ENCODE data around the gene TPO. TPM values are rescaled to one million over a fixed set of nuclear protein-coding genes. Genes with fewer than 3 reads are reported as not detected.

The TPO gene
- total RNA-seq, 2 donors from 2014 or later: not detected

DNA sequence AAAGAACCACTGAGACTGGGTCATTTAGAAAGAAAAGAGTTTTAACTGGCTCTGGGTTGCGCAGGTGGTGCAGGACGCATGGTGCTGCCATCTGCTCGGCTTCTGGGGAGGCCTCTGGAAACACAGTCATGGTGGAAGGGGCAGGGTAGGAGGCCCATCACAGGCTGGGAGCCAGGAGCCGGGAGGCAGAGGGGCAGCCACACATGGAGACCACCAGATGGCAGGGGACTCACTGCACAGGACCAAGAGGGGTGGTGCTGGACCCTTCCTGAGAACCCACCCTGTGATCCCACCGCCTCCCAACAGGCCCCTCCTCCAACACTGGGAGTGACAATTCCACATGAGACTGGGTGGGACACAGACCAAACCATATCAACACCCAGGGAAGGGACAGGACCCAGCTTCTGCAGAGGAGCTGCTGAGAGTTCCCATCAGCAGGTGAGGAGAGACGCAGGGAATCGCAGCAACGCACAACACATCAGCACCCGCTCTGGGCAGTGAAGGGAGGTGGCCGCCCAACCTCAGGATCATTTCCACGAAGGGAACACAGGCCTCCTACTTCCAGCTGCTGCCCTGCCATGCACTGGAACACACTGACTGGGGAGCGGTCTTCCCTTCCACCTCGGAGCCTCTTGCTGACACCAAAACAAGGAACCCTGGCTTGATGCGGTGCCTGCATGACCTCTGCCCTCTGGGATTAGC, 130.7 kb downstream of the TPO start:
- ATAC-seq (replicated peaks in 1 of 2) (no peak), DNase-seq (no peak)
- H3K27ac Mint-ChIP-seq: no peak overlapping the region
- no peaks in the 10 kb centered on the region for H3K9me3 Mint-ChIP-seq
- no peaks in the 10 kb centered on the region for H3K27me3 Mint-ChIP-seq (ENCODE audit: low read depth)
- peaks cover 7% of the 10 kb centered on the region for H3K4me1 Mint-ChIP-seq (ENCODE audit: low read depth)
- no peaks in the 10 kb centered on the region for H3K36me3 Mint-ChIP-seq (ENCODE audit: insufficient read depth in 2 of 2)
- no peak overlapping the region for H3K4me3 Mint-ChIP-seq

DNA sequence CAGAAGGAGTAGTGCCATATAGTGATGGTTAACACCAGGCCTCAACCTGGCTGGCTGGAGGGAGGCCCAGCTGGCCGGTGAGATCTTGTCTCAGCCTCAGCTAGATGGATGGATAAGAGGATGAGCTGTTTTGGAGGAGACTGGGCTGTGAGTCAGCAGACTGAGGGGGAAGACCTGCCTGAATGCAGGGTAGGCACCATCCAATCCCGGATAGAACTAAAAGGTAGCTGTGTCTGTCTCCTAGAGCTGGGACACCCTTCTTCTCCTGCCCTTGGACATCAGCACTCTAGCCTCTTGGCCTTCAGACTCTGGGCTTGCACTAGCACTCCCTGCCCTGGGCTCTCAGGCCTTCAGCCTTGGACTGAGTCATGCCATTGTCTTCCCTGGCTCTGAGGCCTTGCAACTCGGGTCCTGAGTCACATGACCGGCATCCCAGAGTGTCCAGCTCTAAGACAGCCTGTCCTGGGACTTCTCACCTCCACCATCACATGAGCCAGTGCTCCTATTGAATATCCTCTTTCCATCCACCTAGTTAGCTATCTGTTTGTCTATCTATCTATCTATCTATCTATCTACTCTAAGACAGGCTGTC, 131.3 kb downstream of the TPO start:
- Mint-ChIP-seq H3K27ac (no peak overlapping the region), H3K9me3 (no peaks in the 10 kb centered on the region), H3K4me1 (ENCODE audit: low read depth) (peaks cover 7% of the 10 kb centered on the region), H3K27me3 (ENCODE audit: low read depth) (no peaks in the 10 kb centered on the region), H3K4me3 (no peak overlapping the region), H3K36me3 (ENCODE audit: insufficient read depth in 2 of 2) (no peaks in the 10 kb centered on the region)
- ATAC-seq (replicated peaks in 1 of 2): no peak
- no peak for DNase-seq

GRCh38 chr2:1546023-1546591, 132.8 kb downstream of the TPO start:
- H3K36me3 Mint-ChIP-seq (ENCODE audit: insufficient read depth in 2 of 2): no peaks in the 10 kb centered on the region
- no peak overlapping the region for H3K4me3 Mint-ChIP-seq
- peaks cover 7% of the 10 kb centered on the region for H3K4me1 Mint-ChIP-seq (ENCODE audit: low read depth)
- H3K27me3 Mint-ChIP-seq (ENCODE audit: low read depth): no peaks in the 10 kb centered on the region
- DNase-seq (peak; percentile 20 to 36), ATAC-seq (replicated peaks in 1 of 2) (no peak)
- no peak overlapping the region for H3K27ac Mint-ChIP-seq
- no peaks in the 10 kb centered on the region for H3K9me3 Mint-ChIP-seq

- Mint-ChIP-seq H3K27ac (no peak overlapping the region), H3K4me3 (no peak overlapping the region), H3K9me3 (no peaks in the 10 kb centered on the region), H3K36me3 (ENCODE audit: insufficient read depth in 2 of 2) (no peaks in the 10 kb centered on the region), H3K27me3 (ENCODE audit: low read depth) (no peaks in the 10 kb centered on the region), H3K4me1 (ENCODE audit: low read depth) (peaks cover 7% of the 10 kb centered on the region)
- no peak for DNase-seq
- no peak for ATAC-seq (replicated peaks in 1 of 2)
These were observed 133.6 kb downstream of the TPO start for GRCh38 chr2:1546901-1547300.

DNA sequence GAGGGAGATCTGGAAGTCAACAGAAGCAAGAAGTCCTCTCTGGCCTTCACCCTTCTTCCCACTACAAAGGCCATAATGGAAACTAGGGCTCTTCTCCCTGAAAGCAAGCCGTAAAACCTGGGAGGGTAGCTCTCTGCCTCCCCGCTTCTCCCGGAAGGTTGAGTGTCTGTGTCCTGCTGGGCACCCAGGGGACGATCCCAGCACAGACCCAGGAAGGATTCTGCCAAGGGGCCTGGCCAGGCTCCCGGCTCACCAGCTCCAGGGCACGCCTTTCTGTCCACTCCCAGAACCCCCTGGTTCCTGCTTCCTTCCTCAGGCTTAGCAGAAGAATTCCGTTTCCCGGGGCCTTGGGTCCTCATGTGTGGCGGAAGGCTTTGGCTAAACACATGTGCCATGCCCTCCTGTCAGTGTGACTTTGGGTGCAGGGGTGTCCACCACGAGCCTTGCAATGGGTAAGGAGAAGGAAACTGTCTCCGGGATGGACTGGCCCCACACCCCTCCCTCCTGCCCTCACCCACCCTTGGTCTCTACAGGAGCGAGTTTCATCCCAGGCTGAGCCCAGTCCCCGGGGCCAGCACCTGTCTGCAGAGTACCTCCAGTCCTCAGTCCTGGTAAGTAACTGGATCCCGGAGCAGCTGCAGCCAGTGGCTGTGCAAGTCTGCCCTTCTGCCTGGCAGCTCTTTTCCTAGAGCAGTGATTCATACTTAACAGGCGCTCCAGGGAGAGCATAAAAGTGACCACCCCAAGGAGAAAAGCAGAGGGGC, 135.8 kb downstream of the TPO start:
- DNase-seq (no peak), ATAC-seq (replicated peaks in 1 of 2) (no peak)
- peaks cover 7% of the 10 kb centered on the region for H3K4me1 Mint-ChIP-seq (ENCODE audit: low read depth)

DNA sequence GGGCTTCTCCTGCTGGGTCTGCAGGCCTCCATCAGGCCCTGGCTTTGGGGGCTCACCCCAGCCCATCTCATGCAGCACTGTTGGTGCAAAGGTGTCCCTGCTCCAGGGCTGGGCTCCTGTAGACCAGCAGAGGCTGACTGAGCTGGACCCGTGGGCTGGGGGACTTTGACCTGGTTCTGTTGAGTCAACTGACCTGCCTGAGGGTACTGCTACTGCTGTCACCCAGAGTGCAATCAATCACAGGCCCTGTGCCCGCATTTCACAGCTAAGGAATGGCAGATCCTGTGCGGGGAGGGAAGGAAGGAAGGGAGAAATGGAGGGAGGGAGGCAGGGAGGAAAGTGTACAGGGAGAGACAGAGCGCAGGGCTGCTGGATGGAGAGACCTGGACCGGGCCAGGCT, 136.8 kb downstream of the TPO start:
- H3K27ac Mint-ChIP-seq: no peak overlapping the region
- H3K27me3 Mint-ChIP-seq (ENCODE audit: low read depth): no peaks in the 10 kb centered on the region
- no peak for ATAC-seq (replicated peaks in 1 of 2)
- no peak for DNase-seq
- H3K36me3 Mint-ChIP-seq (ENCODE audit: insufficient read depth in 2 of 2): no peaks in the 10 kb centered on the region
- no peak overlapping the region for H3K4me3 Mint-ChIP-seq
- no peaks in the 10 kb centered on the region for H3K9me3 Mint-ChIP-seq
- peaks cover 7% of the 10 kb centered on the region for H3K4me1 Mint-ChIP-seq (ENCODE audit: low read depth)

More for the DNA sequence above, 135.8 kb downstream of the TPO start:
- Mint-ChIP-seq H3K36me3 (ENCODE audit: insufficient read depth in 2 of 2) (no peaks in the 10 kb centered on the region), H3K27ac (no peak overlapping the region), H3K4me3 (no peak overlapping the region), H3K9me3 (no peaks in the 10 kb centered on the region), H3K27me3 (ENCODE audit: low read depth) (no peaks in the 10 kb centered on the region)

GRCh38 chr2:1550658-1551316, 137.5 kb downstream of the TPO start:
- Mint-ChIP-seq H3K4me3 (no peak overlapping the region), H3K4me1 (ENCODE audit: low read depth) (peaks cover 7% of the 10 kb centered on the region), H3K27ac (no peak overlapping the region), H3K36me3 (ENCODE audit: insufficient read depth in 2 of 2) (no peaks in the 10 kb centered on the region), H3K27me3 (ENCODE audit: low read depth) (no peaks in the 10 kb centered on the region), H3K9me3 (no peaks in the 10 kb centered on the region)
- peak; percentile 65 to 74 for DNase-seq
- ATAC-seq (replicated peaks in 1 of 2): peak; percentile 77 to 83

GRCh38 chr2:1551905-1552304, 138.6 kb downstream of the TPO start:
- no peaks in the 10 kb centered on the region for H3K4me1 Mint-ChIP-seq (ENCODE audit: low read depth)
- H3K27ac Mint-ChIP-seq: no peak overlapping the region
- DNase-seq: no peak
- no peaks in the 10 kb centered on the region for H3K36me3 Mint-ChIP-seq (ENCODE audit: insufficient read depth in 2 of 2)
- no peak overlapping the region for H3K4me3 Mint-ChIP-seq
- no peaks in the 10 kb centered on the region for H3K27me3 Mint-ChIP-seq (ENCODE audit: low read depth)
- no peaks in the 10 kb centered on the region for H3K9me3 Mint-ChIP-seq
- no peak for ATAC-seq (replicated peaks in 1 of 2)

GRCh38 chr2:1552611-1553010, 139.3 kb downstream of the TPO start:
- H3K9me3 Mint-ChIP-seq: no peaks in the 10 kb centered on the region
- H3K36me3 Mint-ChIP-seq (ENCODE audit: insufficient read depth in 2 of 2): no peaks in the 10 kb centered on the region
- no peaks in the 10 kb centered on the region for H3K4me1 Mint-ChIP-seq (ENCODE audit: low read depth)
- no peak overlapping the region for H3K4me3 Mint-ChIP-seq
- DNase-seq (no peak), ATAC-seq (replicated peaks in 1 of 2) (no peak)
- no peaks in the 10 kb centered on the region for H3K27me3 Mint-ChIP-seq (ENCODE audit: low read depth)
- H3K27ac Mint-ChIP-seq: no peak overlapping the region

- Mint-ChIP-seq H3K27me3 (ENCODE audit: low read depth) (no peaks in the 10 kb centered on the region), H3K36me3 (ENCODE audit: insufficient read depth in 2 of 2) (no peaks in the 10 kb centered on the region), H3K4me3 (no peak overlapping the region), H3K27ac (no peak overlapping the region), H3K9me3 (no peaks in the 10 kb centered on the region), H3K4me1 (ENCODE audit: low read depth) (no peaks in the 10 kb centered on the region)
- peak in 1 of 2 donors; percentile 42 for ATAC-seq (replicated peaks in 1 of 2)
- no peak for DNase-seq
These were observed 140.5 kb downstream of the TPO start for GRCh38 chr2:1553671-1554295.

DNA sequence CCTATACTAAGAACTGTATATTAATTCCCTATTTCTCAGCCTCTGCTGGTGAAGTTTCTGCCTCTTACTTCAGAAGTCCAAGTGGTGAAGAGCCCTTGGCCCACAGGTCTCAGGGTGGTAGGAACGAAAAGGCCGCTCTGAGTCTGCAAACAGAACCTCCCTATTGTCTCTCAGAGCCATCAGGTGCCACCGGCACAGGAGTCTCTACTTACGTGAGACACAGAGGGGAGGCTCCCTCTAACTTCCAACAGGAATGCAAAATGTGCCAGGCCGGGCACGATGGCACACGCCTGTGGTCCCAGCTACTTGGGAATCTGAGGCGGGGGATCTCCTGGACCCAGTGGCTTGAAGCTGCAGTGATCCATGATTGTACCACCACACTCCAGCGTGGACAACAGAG, 143.0 kb downstream of the TPO start:
- no peak overlapping the region for H3K4me3 Mint-ChIP-seq
- no peaks in the 10 kb centered on the region for H3K9me3 Mint-ChIP-seq
- DNase-seq: no peak
- H3K4me1 Mint-ChIP-seq (ENCODE audit: low read depth): no peaks in the 10 kb centered on the region
- H3K27me3 Mint-ChIP-seq (ENCODE audit: low read depth): no peaks in the 10 kb centered on the region
- no peaks in the 10 kb centered on the region for H3K36me3 Mint-ChIP-seq (ENCODE audit: insufficient read depth in 2 of 2)
- H3K27ac Mint-ChIP-seq: no peak overlapping the region
- ATAC-seq (replicated peaks in 1 of 2): no peak

DNA sequence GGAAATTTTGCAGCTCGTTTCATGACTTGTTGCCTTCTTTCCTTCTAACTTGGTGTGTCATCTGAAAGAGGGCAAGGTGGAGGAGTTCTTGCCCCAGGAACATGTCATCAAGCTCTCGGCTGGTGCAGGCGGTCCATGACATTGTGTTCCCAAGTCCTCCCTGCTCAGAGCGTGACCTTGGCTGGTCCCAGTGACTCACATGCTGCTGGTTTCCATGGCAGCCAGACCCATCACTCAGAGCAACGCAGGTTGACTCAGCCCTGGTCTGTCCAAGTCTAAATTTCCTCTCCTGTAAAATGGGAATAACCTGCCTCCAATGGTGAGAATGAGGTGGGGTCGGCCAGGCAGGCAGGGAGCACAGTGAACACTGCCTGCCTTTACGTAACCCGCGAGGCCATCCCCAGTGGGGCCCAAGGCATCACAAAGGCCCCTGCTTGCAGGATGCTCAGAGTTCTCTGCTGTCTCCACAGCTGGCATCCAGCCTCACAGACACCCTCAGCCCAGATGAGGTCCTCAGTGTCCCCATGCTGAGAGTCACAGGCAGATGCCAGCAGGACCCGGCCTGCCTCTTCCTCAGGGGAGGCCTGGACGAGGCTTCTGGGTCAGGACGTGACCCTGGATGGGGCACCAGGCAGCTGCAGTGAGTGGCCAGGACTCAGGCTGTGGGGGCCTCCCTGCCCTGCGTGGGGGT, 143.7 kb downstream of the TPO start:
- Mint-ChIP-seq H3K27ac (no peak overlapping the region), H3K9me3 (no peaks in the 10 kb centered on the region), H3K27me3 (ENCODE audit: low read depth) (no peaks in the 10 kb centered on the region), H3K4me1 (ENCODE audit: low read depth) (no peaks in the 10 kb centered on the region), H3K36me3 (ENCODE audit: insufficient read depth in 2 of 2) (no peaks in the 10 kb centered on the region), H3K4me3 (no peak overlapping the region)
- ATAC-seq (replicated peaks in 1 of 2): no peak
- DNase-seq: no peak

All from activated T-cell treated with anti-CD3 and anti-CD28 coated beads, Interleukin-2, amount 50 U/mL, for 72 hours (primary cell).